OCI-LY1 (cell line): Measurements from ENCODE around the gene PPBP.
"Not testable (repeated sequence)": the region's sequence is repeated elsewhere in the genome, so short reads cannot be mapped to it uniquely, and the experiment has no call there.

Experiments
- EZH2 ChIP-seq: fragments of 200-600 bp; sonication (generic), shearing (Covaris generic); IDR thresholded peaks from 2 replicates; pipeline ENCODE4 v1.8.0; 2017; ENCODE audit warnings: borderline replicate concordance, mixed run types, mild to moderate bottlenecking, antibody characterized with exemption, low read length, moderate library complexity, mixed read lengths
- TF ChIP-seq, protein P1 (sequence below): fragments of 200-600 bp; sonication (generic), shearing (Covaris generic); IDR thresholded peaks from 2 replicates; pipeline ENCODE4 v1.5.1; 2017; ENCODE audit warnings: mild to moderate bottlenecking, antibody characterized with exemption, low read length, moderate library complexity, mixed read lengths

GRCh38 chr4:73959041-73959440 is 28.9 kb downstream of the PPBP start:
- TF ChIP-seq, protein P1, sequence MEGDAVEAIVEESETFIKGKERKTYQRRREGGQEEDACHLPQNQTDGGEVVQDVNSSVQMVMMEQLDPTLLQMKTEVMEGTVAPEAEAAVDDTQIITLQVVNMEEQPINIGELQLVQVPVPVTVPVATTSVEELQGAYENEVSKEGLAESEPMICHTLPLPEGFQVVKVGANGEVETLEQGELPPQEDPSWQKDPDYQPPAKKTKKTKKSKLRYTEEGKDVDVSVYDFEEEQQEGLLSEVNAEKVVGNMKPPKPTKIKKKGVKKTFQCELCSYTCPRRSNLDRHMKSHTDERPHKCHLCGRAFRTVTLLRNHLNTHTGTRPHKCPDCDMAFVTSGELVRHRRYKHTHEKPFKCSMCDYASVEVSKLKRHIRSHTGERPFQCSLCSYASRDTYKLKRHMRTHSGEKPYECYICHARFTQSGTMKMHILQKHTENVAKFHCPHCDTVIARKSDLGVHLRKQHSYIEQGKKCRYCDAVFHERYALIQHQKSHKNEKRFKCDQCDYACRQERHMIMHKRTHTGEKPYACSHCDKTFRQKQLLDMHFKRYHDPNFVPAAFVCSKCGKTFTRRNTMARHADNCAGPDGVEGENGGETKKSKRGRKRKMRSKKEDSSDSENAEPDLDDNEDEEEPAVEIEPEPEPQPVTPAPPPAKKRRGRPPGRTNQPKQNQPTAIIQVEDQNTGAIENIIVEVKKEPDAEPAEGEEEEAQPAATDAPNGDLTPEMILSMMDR: not testable (repeated sequence)
- TF ChIP-seq EZH2: not testable (repeated sequence)
